Activated CD4-positive, alpha-beta T cell treated with anti-CD3 and anti-CD28 coated beads, Interleukin-2, amount 50 U/mL, for 4 hours (primary cell): ENCODE measurements around the gene BCL11B.

Experiments
- DNase-seq, 2 experiments: peaks; one replicate each; pipeline ENCODE4 v3.0.0-alpha.2; 2020

The BCL11B gene

DNA sequence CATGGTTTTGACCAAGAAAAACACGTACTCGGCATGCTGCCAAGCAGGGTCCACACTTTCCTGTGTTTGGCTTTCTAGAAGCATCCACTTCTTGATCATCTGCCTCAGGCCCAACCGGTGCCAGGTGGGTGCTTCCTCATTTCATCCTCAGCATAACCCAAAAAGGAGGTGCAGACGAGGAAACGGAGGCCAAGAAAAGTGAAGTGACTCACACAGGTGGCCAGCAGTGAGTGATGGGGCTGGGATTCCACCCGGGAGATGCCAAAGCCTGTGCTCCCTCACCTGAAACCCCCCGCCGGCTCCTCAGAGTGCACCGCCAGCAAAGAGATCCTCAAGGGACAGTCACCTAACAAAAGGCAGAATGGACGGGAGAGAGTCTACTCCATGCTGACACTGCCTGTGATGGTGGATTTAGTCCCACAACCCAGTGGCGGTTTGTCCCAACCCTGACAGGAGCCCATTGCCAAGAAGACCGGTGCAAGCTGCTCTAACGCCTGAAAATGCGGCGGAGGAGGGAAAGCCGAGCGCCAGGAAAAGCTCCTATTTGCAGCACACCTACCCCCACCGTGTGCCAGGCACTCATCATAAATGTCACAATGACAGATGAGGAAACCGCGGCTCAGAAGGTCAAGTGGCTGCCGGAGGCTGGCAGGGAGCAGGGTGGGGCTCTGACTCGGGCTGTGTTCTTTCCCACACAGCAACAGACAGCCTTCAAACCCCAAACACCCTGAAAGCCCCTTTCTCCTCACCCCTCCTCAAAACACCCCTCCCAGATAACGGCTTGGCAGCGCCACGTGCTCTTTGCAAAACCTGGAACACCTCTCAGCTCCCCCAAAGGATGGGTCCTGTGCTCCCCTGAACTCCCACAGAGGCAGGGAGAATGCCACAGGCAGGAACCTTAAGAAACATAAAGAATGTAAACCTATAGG lies 18.8 kb downstream of the BCL11B start:
- DNase-seq, result peak; percentile 59 to 63

DNA sequence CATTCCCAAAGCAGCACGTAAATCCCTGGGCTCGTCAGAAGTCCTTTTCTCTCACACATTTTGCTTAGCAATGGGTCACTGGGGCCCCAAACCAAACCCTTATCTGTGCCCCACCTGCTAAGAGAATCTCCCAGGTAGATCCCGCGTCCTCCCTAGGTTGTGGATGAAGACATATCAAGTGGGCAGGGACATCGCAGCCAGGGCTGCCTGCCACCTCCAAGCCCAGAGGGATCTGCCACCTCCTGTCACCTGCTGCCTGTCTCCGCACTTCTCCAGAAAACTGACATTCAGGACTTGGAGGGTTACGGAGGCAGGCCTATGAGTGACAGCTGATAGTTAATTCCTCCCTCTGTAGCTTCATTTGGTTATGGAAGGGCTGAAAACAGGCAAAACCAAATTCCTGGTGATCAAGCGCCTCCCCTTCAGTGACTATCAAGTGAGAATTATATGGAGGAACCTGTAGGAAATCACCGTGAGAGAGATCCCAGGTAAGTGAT lies 19.5 kb downstream of the BCL11B start:
- DNase-seq, result no peak

DNA sequence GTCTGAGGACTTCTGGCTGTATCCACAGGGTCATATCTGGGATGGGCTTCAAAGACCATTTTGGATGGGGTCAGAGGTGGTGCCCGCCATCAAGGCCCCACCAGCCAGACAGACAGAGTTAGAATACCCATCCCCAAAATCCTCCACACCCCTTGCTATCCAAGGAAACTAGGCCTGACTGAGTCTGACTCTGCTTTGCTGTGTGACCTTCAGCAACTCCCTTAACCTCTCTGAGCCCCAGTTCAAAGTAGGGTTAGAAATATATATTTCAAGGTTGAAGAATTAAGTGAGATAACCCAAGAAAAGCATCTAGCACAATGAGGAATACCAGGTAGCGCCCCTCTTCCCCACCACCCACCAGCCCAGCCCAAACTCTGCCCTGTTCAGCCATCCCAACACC lies 20.3 kb downstream of the BCL11B start:
- no peak for DNase-seq

GRCh38 chr14:99250636-99251208 lies 21.3 kb downstream of the BCL11B start:
- DNase-seq, result no peak

- no peak for DNase-seq
Measured at GRCh38 chr14:99249389-99249788, 22.6 kb downstream of the BCL11B start.

DNA sequence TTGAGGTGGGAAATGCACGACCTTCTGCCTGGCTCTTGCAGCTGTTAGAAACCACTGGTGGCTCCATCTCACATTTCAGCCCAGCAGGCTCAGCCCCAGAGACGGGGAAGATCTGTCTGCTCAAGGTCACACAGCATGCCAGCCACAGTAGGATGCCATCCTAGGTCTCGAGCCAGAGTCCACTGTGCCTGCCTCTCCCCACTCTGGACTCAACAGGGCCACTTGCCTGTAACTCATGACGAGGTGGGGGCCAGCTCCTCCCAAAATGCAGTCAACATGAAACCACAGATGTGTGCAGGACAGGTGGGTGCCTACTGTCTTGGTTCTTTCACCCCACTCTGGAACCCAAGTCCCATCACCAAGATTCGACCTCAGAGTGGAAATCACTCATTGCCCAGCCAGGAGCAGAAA lies 23.2 kb downstream of the BCL11B start:
- no peak for DNase-seq

GRCh38 chr14:99247772-99248171 lies 24.2 kb downstream of the BCL11B start:
- DNase-seq, result no peak

- DNase-seq, result no peak
Measured at GRCh38 chr14:99247101-99247729, 24.8 kb downstream of the BCL11B start.

- no peak for DNase-seq
Measured at GRCh38 chr14:99246536-99247097, 25.4 kb downstream of the BCL11B start.

DNA sequence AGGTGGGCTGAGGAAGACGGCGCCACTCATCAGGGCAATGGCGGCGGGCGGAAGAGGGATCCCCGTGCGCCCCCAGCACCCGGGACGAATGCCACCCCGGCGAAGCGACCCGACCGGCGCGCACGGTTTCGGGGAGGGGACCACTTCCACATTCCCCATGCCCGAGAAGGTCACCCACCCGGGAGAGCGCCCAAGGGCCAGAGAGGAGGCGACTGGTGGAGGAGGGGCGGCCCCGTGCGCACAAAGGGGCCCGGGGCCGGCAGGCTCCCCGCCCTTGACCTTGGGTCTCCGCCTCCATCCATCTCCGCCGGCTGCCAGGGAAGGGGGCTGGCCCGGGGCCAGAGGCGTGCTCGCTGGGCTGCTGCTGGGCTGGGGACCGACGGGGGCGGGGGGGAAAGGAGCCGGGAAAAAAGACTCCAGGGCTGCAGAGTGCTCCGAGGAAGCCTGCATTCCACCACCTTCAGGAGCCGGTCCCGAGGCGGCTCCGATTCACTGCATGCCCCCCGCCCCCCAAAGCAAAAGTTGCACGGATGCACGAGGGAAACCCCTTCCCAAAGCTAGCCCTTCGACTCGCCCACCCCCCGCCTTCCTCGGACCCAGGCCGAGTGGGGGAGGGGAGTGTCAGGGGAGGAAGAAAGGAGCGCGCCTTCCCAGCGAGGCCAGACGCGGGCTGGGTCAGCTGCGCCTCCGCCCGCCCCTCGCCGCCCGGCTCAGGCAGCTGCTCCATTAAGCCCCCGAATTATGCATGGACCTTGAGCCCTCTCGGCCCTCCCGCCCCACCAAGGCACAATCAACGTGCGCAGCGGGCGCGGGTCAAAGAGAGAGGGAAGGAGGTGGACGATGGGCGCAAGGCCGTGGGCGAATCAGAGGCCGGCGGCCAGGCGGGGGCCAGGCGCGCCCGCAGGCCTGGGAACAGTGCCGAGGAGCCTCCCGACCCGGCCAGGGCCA lies 26.2 kb downstream of the BCL11B start:
- no peak for DNase-seq

- no peak for DNase-seq
Measured at GRCh38 chr14:99244941-99245563, 26.9 kb downstream of the BCL11B start.

DNA sequence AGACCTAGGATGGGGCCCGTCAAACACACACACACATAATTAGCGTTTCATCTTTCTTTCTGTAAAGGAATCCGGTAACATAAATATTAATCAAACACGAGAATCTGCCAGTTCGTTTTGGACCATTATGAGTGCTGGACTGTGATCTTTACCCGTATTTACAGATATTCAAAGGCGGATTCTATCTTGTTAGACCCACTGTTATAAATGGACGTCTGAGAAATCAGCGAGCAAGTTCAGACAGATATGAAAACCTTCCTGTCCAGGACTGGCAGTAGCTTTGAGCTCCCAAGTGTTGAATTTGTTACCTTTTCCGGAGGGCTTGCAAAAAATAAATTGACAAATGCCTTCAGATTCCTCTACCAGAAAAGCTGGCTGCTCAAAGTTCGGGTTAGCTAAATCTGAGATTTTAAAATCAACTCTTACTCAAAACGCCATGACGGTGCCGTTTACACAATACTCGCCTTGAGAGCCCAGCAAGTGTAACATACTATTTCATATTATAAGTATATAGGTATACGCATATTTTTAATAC lies 27.6 kb downstream of the BCL11B start:
- DNase-seq, result no peak

DNA sequence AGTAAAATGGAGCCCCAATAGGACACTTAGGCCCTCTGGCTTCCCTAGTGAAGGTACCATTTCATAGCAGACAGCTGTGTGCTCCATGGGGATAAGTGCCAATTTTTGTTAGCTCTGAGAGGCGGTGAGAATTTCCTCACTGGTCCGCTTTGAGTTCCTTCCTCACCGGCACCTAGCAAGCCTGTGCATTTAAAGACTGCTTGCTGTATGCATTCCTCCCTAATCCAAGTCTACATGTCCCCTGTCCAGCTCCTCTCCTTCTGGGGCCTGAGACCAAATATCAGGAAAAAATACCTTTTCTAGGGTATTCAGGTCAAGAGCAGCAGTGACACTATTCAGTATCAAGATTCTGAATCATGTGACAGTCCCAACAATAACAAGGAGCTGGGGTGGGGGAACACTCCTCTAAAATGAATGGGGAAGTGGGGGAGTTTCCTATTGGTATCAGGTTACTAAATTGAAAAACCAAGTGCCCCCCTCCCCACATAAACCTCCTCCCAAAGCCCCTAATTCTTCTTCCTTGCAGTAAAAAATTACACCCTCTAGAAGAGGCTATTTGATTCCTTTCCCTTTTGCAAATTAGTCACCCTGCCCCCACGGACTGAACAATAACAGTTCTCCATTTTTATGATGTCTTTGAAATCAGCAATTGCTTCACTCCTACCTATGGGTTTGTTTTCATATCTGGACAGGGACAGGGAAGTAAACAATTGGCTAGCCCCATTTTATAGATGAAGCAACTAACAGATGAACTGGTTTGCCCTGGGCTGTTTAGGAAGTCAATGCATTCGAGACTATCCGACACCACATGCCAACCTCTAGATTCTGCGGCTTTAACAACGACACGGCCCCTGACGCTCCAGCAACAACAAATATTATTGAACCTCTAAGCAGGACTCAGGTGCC lies 28.9 kb downstream of the BCL11B start:
- DNase-seq, result no peak

- DNase-seq, result no peak
Measured at GRCh38 chr14:99242238-99242637, 29.8 kb downstream of the BCL11B start.

DNA sequence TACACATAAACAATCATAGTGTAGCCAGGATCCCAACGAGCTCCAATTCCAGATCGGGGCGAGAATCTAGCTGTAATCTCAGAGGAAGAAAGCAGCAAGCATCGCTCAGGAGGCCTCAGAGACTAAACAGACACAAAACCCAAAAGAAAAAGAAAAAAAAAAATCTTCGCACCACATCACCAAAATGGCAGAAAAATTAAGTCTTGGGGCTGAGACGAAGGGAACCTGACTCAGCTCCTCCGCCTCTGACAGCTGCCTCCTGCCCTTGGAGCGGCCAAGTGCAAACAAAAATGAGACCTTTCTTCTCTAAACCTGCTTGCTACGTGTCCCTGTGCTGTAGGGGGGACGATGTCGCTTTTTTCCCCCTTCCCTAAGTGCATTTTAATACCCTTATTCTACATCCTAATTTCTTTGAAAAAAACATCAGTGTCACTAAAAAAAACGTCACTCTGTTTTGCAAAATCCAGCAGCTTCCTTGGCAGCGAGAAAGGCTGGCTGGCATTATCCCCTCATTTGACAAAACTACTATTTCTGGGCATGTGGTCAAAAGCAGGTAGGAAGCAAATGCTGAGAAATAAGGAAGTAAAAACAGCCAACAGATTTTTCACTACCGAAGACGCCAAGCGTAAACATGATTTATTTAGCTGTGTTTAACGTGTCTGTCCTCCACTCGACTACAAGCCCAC lies 30.5 kb downstream of the BCL11B start:
- peak in 1 of 2 experiments; percentile 51 for DNase-seq

DNA sequence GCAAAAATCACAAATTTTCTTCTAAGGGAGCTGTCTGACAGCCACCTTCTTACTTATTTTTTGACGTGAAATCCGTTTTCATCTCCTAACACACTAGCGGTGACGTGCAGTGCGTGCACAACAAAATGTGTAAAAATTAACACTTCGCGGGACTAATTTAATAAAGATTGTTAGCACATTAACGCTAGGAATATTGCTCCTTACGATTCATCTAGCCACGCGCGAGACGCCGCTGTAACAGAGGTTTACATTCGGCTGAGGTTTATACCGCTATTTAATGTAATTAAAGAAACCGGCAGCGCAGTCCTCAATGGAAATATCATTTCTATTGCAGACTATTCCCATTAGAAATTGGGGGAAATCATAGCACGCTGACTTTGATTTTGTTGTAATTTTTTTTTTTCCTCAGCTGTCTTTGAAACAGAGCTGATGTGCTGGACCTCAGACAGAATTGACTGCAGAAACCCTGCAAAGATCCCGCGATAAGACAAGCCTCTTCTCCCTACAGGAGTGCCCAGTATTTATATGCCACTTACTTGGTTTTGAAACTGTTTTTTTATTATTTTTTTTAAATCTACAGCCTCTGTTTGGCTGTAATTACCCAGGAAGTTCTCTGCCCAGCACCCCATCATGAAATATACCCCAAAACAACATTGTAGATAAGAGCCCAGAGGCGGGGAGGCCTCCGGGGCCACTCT lies 31.2 kb downstream of the BCL11B start:
- no peak for DNase-seq

DNA sequence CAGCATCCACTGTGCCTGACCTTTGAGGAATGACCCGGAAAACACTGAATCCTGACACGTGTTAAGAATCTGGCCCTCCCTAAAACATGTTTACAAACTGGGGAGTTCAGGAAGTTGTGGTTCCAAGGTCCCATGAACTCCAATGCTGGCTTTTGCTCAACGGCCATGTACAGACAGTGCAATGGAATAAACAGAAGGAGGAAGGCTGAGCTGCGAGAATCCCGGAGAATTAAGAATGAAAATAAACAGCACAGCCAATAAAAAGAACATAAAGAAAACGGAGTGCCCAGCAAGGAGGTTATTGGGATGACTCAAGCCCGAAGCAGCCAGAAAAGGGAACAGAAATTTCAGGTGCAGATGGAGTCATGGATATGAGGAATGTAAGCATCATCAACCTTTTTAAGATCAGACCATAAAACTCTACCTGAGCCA lies 32.3 kb downstream of the BCL11B start:
- no peak for DNase-seq

GRCh38 chr14:99238216-99238615 lies 33.8 kb downstream of the BCL11B start:
- no peak for DNase-seq

DNA sequence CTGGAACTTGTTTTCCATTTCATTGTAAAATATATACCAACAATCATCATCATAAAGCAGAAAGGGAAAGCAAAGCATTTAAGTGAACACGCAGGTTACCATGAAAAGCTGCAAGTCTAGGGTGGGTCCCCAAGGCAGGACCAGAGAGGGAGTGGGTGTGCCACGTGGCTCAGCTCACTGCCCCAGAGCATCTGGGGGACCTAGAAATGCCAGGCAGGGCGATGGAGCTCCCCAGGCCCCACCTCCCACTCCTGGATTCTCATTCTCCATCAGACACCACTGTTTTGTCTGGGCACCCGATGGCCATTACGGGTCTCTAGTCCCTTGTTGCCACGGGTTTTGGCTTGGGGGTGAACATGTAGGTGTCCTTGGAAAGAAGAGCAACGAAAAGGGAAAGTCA lies 34.7 kb downstream of the BCL11B start:
- DNase-seq, result no peak
